Endothelial cell of umbilical vein (primary cell): ENCODE results near the gene LAMP5. TPM values are rescaled to one million over a fixed set of nuclear protein-coding genes. Genes with fewer than 3 reads are reported as not detected.
A peak's percentile ranks its signal among the peaks of the same experiment; 100 is the strongest.

ENCODE experiments used
- BruUV-seq: library from RNA; stranded (reverse); fragments of 400-500 nt; replicated peaks from 2 replicates; lab custom pipeline; 2021; lab: Mats Ljungman, UMichigan
- CTCF ChIA-PET: fragments of 300-600, 350-600 bp; sonication (Branson Sonifier 250); formaldehyde crosslinking; loops from one replicate; lab custom pipeline; 2021; ENCODE audit warnings: antibody characterized with exemption, inconsistent platforms; lab: Charles Lee
- POLR2A ChIA-PET: fragments of 300-600, 350-600 bp; sonication (Branson Sonifier 250); formaldehyde crosslinking; loops from one replicate; lab custom pipeline; 2021; ENCODE audit warnings: antibody characterized with exemption, inconsistent platforms; lab: Charles Lee
- DNase-seq: peaks from one replicate; pipeline ENCODE4 v3.0.0-alpha.2; 2011; ENCODE audit warnings: low read depth, low spot score
- FAIRE-seq: peaks from 2 replicates; lab custom pipeline; 2011; peaks lifted over from hg19 to GRCh38; lab: Jason Lieb, UNC
- H2AFZ ChIP-seq: 2 replicates; pipeline ENCODE4 v1.6.0; 2012; ENCODE audit warnings: low read depth, low read length, control low read depth, inconsistent platforms
- H3K27ac ChIP-seq: 2 replicates; pipeline ENCODE4 v1.5.1; 2011; ENCODE audit warnings: low read depth, mild to moderate bottlenecking, control low read depth, low read length, moderate library complexity; ENCODE audit not compliant: insufficient read depth
- H3K27me3 ChIP-seq, 2 experiments: 2 replicates each; pipeline versions ENCODE4 v1.6.0 to v1.6.1; 2011; ENCODE audit warnings: low read length in 2 of 2, mixed read lengths in 1 of 2; ENCODE audit not compliant: control insufficient read depth in 2 of 2, insufficient read depth in 2 of 2
- H3K36me3 ChIP-seq, 2 experiments: 2 replicates in 1 of 2; 3 replicates in 1 of 2; pipeline ENCODE4 v1.5.1; 2011; ENCODE audit warnings: low read length in 2 of 2, mild to moderate bottlenecking in 1 of 2, moderate library complexity in 1 of 2; ENCODE audit not compliant: control insufficient read depth in 2 of 2, insufficient read depth in 2 of 2; ENCODE audit errors: extremely low read depth in 1 of 2
- H3K4me1 ChIP-seq: 3 replicates; pipeline ENCODE4 v1.5.1; 2011; ENCODE audit warnings: mild to moderate bottlenecking, low read length; ENCODE audit not compliant: control insufficient read depth, insufficient read depth; ENCODE audit errors: extremely low read depth
- H3K4me2 ChIP-seq: 2 replicates; pipeline ENCODE4 v1.6.1; 2011; ENCODE audit warnings: low read length, control low read depth, mixed read lengths; ENCODE audit not compliant: insufficient read depth
- H3K4me3 ChIP-seq, 3 experiments: fragments of 200-600 bp in 1 of 3; sonication (generic), shearing (Covaris generic) in 1 of 3; replicated peaks in 1 of 3; 2 replicates each; pipeline ENCODE4 v1.5.1; 2011 to 2016; ENCODE audit warnings: control low read depth in 3 of 3, low read length in 3 of 3, mild to moderate bottlenecking in 2 of 3, inconsistent platforms in 1 of 3, low read depth in 1 of 3, moderate library complexity in 1 of 3; ENCODE audit not compliant: insufficient read depth in 1 of 3
- H3K79me2 ChIP-seq: 2 replicates; pipeline ENCODE4 v1.6.0; 2012; ENCODE audit warnings: low read length, inconsistent platforms; ENCODE audit not compliant: control insufficient read depth, insufficient read depth
- H3K9ac ChIP-seq: replicated peaks from 2 replicates; pipeline ENCODE3; 2011; ENCODE audit warnings: low read length, control low read depth; ENCODE audit not compliant: insufficient read depth; ENCODE audit errors: extremely low read depth
- H3K9me1 ChIP-seq: replicated peaks from 3 replicates; pipeline ENCODE4 v1.6.0; 2011; ENCODE audit warnings: mild to moderate bottlenecking, low read length; ENCODE audit not compliant: control insufficient read depth, insufficient read depth; ENCODE audit errors: extremely low read depth
- H3K9me3 ChIP-seq: replicated peaks from 2 replicates; pipeline ENCODE4 v1.5.1; 2012; ENCODE audit warnings: low read length, inconsistent platforms; ENCODE audit not compliant: control insufficient read depth, insufficient read depth
- H4K20me1 ChIP-seq: replicated peaks from 2 replicates; pipeline ENCODE3; 2011; ENCODE audit warnings: mild to moderate bottlenecking, low read length; ENCODE audit not compliant: control insufficient read depth, insufficient read depth; ENCODE audit errors: extremely low read depth
- EZH2 ChIP-seq: IDR thresholded peaks from 2 replicates; pipeline ENCODE4 v1.6.1; 2012; ENCODE audit warnings: borderline replicate concordance, low read depth, mild to moderate bottlenecking, moderate library complexity, low read length, inconsistent platforms; ENCODE audit not compliant: severe bottlenecking
- FOS ChIP-seq: IDR thresholded peaks from 2 replicates; pipeline ENCODE4 v1.6.1; 2011; ENCODE audit warnings: mild to moderate bottlenecking, low read length, moderate library complexity, borderline replicate concordance; ENCODE audit not compliant: insufficient read depth
- GATA2 ChIP-seq: IDR thresholded peaks from 2 replicates; pipeline ENCODE4 v1.7.0; 2011; ENCODE audit warnings: low read depth, mild to moderate bottlenecking, moderate library complexity, mixed read lengths, low read length; ENCODE audit not compliant: insufficient read length, insufficient read depth
- JUN ChIP-seq: IDR thresholded peaks from 2 replicates; pipeline ENCODE4 v1.6.1; 2011; ENCODE audit warnings: borderline replicate concordance, low read depth; ENCODE audit not compliant: insufficient read length, insufficient read depth
- MYC ChIP-seq: IDR thresholded peaks from one replicate; pipeline ENCODE4 v1.6.1; 2011; ENCODE audit warnings: mild to moderate bottlenecking, low read depth, low read length
- POLR2A ChIP-seq: IDR thresholded peaks from 2 replicates; pipeline ENCODE4 v1.6.1; 2012; ENCODE audit warnings: low read depth, mild to moderate bottlenecking, control low read depth, low read length
- POLR2AphosphoS5 ChIP-seq: IDR thresholded peaks from 2 replicates; pipeline ENCODE4 v1.6.1; 2012; ENCODE audit warnings: low read depth, mild to moderate bottlenecking, control low read depth, low read length, moderate library complexity; ENCODE audit not compliant: insufficient read depth
- dilution Hi-C: fragments of 300-500 bp; cut with MboI; formaldehyde crosslinking; loops from one replicate; pipeline ENCODE4 v1.15.0; 2019; ENCODE audit warnings: low sequenced_read_pairs; ENCODE audit not compliant: extremely low pct_ligation_motif_present
- intact Hi-C: fragments of 100-400 bp; cut with micrococcal nuclease; formaldehyde crosslinking; loops from one replicate; pipeline ENCODE4 v1.10.0; 2022
- polyA plus RNA-seq, 4 experiments: library from polyadenylated mRNA; depleted of rRNA in 3 of 4; stranded (reverse) in 3 of 4; unstranded in 1 of 4; fragments of >200 nt; gene quantifications; 2 replicates each; pipeline versions ENCODE4 v1.2.1 to v1.2.3, GENCODE V29; 2011 to 2012; ENCODE audit warnings: missing spikeins in 1 of 4
- total RNA-seq: library from RNA; stranded (reverse); gene quantifications from 2 replicates; pipeline ENCODE4 v1.2.3, GENCODE V29; 2021
- TF ChIP-seq, protein P1 (sequence below): IDR thresholded peaks from 2 replicates; pipeline ENCODE4 v1.6.1; 2011; ENCODE audit not compliant: insufficient read depth, insufficient read length
- TF ChIP-seq, protein P2 (sequence below), 2 donors: IDR thresholded peaks; 1 replicate in 1 of 2; 2 replicates in 1 of 2; pipeline ENCODE4 v1.5.1; 2011; ENCODE audit warnings: low read length in 2 of 2, mild to moderate bottlenecking in 2 of 2, moderate library complexity in 2 of 2, control low read depth in 1 of 2, inconsistent platforms in 1 of 2, low read depth in 1 of 2; ENCODE audit not compliant: insufficient read depth in 1 of 2; ENCODE audit errors: extremely low read depth in 1 of 2

LAMP5 gene
- total and polyA plus RNA-seq, 2 donors (not counting 3 experiments of a cell fraction or from before 2014, with no cell fraction given): not detected

DNA sequence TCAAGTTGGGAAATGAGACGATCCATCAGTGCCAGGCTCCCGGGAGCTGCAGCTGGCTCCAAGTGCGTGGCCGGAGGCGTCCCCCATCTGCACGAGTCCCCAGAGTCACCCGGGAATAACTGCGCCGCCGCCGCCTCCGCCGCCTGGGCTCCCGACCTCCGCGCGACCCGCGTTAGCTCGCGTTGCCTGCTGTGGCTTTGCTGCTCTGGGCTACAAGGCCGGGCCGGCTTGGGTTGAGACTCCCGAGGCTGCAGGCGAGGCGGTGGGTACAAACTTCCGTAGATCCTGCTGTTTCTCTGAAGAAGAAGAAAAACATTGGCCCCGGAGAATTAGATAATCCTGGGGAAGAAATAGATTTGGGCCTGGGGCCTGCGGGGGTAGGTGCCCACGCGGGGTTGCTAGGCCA, 7.4 kb upstream of the LAMP5 start:
- no peaks in the 10 kb centered on the region for H3K36me3 ChIP-seq
- BruUV-seq: no TSS peak
- no peak overlapping the region for H3K9ac ChIP-seq
- no peaks in the 10 kb centered on the region for H3K79me2 ChIP-seq
- H3K27ac ChIP-seq: no peak overlapping the region
- H3K9me1 ChIP-seq: no peaks in the 10 kb centered on the region
- no peak overlapping the region for H3K4me3 ChIP-seq
- H2AFZ ChIP-seq: no peak overlapping the region
- H3K4me2 ChIP-seq: no peak overlapping the region
- no peak for FAIRE-seq
- H4K20me1 ChIP-seq: no peaks in the 10 kb centered on the region
- peaks cover 58 to 74% of the 10 kb centered on the region in 2 experiments for H3K27me3 ChIP-seq
- no peaks in the 10 kb centered on the region for H3K4me1 ChIP-seq
- dilution Hi-C loops (no loop called here), intact Hi-C loops (no loop called here)
- H3K9me3 ChIP-seq: no peaks in the 10 kb centered on the region
- TF ChIP-seq GATA2 (no peak), POLR2AphosphoS5 (no peak), MYC (no peak), POLR2A (no peak), FOS (no peak), EZH2 (peak; percentile 8), JUN (no peak)
- TF ChIP-seq, protein P1, sequence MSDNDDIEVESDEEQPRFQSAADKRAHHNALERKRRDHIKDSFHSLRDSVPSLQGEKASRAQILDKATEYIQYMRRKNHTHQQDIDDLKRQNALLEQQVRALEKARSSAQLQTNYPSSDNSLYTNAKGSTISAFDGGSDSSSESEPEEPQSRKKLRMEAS: no peak
- TF ChIP-seq, protein P2, sequence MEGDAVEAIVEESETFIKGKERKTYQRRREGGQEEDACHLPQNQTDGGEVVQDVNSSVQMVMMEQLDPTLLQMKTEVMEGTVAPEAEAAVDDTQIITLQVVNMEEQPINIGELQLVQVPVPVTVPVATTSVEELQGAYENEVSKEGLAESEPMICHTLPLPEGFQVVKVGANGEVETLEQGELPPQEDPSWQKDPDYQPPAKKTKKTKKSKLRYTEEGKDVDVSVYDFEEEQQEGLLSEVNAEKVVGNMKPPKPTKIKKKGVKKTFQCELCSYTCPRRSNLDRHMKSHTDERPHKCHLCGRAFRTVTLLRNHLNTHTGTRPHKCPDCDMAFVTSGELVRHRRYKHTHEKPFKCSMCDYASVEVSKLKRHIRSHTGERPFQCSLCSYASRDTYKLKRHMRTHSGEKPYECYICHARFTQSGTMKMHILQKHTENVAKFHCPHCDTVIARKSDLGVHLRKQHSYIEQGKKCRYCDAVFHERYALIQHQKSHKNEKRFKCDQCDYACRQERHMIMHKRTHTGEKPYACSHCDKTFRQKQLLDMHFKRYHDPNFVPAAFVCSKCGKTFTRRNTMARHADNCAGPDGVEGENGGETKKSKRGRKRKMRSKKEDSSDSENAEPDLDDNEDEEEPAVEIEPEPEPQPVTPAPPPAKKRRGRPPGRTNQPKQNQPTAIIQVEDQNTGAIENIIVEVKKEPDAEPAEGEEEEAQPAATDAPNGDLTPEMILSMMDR (IDR thresholded peaks at IDR 0.05; ENCODE audit: extremely low read depth in 1 of 2, insufficient read depth in 1 of 2, low read depth in 1 of 2, low read length in 2 of 2): no peak
- no peak for DNase-seq
- CTCF ChIA-PET: no interaction called here
- POLR2A ChIA-PET: no interaction called here
